Mucosa of descending colon (tissue), 3 donors: ENCODE measurements around the gene PLA2G2F. TPM values are rescaled to one million over a fixed set of nuclear protein-coding genes. Genes with fewer than 3 reads are reported as not detected.

Source experiments
- ATAC-seq: fragments of 200-7000 bp; cut with Tn5 transposase; one replicate; pipeline ENCODE4 v1.9.1; 2020; ENCODE audit warnings: mild to moderate bottlenecking, moderate library complexity
- DNase-seq, 3 donors: peaks; one replicate each; pipeline ENCODE4 v3.0.0-alpha.2; 2020
- H3K36me3 ChIP-seq: fragments of 200-600 bp; one replicate; pipeline ENCODE4 v1.8.0; 2021; ENCODE audit warnings: low read depth, mild to moderate bottlenecking
- H3K4me1 ChIP-seq: fragments of 200-600 bp; one replicate; pipeline ENCODE4 v1.8.0; 2021; ENCODE audit warnings: low read depth, mild to moderate bottlenecking
- H3K4me3 ChIP-seq: fragments of 200-600 bp; one replicate; pipeline ENCODE4 v1.8.0; 2021; ENCODE audit warnings: mild to moderate bottlenecking
- H3K9me3 ChIP-seq: fragments of 200-600 bp; one replicate; pipeline ENCODE4 v1.8.0; 2021; ENCODE audit warnings: mild to moderate bottlenecking
- CTCF ChIP-seq: fragments of 200-600 bp; IDR thresholded peaks from one replicate; pipeline ENCODE4 v1.8.0; 2022; ENCODE audit warnings: antibody characterized with exemption, mild to moderate bottlenecking
- intact Hi-C, 2 donors: fragments of 100-400 bp; cut with DNase I in 1 of 2; cut with micrococcal nuclease in 1 of 2; formaldehyde crosslinking; loops; one replicate each; pipeline versions ENCODE4 v1.11.0 to v1.11.1; 2022; cut with DNase I, micrococcal nuclease
- total RNA-seq, 3 donors: library from RNA; stranded (reverse); fragmentation: NEBNext Ultra II Directional in 2 of 3; extraction: Animal tissue kit (Norgen Biotek cat#: 25700) in 2 of 3; gene quantifications; one replicate each; pipeline versions ENCODE4 v1.2.1 to v1.2.4, GENCODE V29; 2021 to 2023
- donor health status: DM: no; HTN: no; CAD: no; lungs with moderate emphysema.
- donor health status: DM: no; HTN: no; CAD: no.
- donor health status: DM: no; HTN: yes; CAD: no.

PLA2G2F gene
- total RNA-seq, 3 donors from 2014 or later: 0.12 to 0.80 TPM; not detected in 1

- Histone ChIP-seq H3K4me1 (peaks cover 11% of the 10 kb centered on the region), H3K4me3 (no peak overlapping the region), H3K9me3 (no peaks in the 10 kb centered on the region), H3K36me3 (no peaks in the 10 kb centered on the region)
- ATAC-seq (no peak), DNase-seq (peak in 1 of 3 donors; percentile 12)
- intact Hi-C loops: no loop called here
- TF ChIP-seq CTCF: no peak
These were observed 43.3 kb downstream of the PLA2G2F start for GRCh38 chr1:20182415-20182814.

GRCh38 chr1:20183035-20183434, 43.9 kb downstream of the PLA2G2F start:
- H3K4me1 ChIP-seq: peaks cover 18% of the 10 kb centered on the region

GRCh38 chr1:20183616-20184271, 44.6 kb downstream of the PLA2G2F start:
- DNase-seq (peak in 1 of 3 donors; percentile 42), ATAC-seq (no peak)
- no peak overlapping the region for H3K4me3 ChIP-seq
- H3K4me1 ChIP-seq: peaks cover 22% of the 10 kb centered on the region
- H3K36me3 ChIP-seq: no peaks in the 10 kb centered on the region
- intact Hi-C loops: no loop called here
- no peak for TF ChIP-seq CTCF
- H3K9me3 ChIP-seq: no peaks in the 10 kb centered on the region

More at GRCh38 chr1:20183035-20183434, 43.9 kb downstream of the PLA2G2F start:
- no peak for TF ChIP-seq CTCF
- H3K4me3 ChIP-seq: no peak overlapping the region
- ATAC-seq (peak; percentile 67), DNase-seq (peak in 2 of 3 donors; percentile 51 to 57)
- H3K9me3 ChIP-seq: no peaks in the 10 kb centered on the region
- intact Hi-C loops: no loop called here
- no peaks in the 10 kb centered on the region for H3K36me3 ChIP-seq

- no peak for TF ChIP-seq CTCF
- intact Hi-C loops: no loop called here
- ATAC-seq (no peak), DNase-seq (peak in 1 of 3 donors; percentile 7)
- Histone ChIP-seq H3K9me3 (no peaks in the 10 kb centered on the region), H3K4me1 (peaks cover 22% of the 10 kb centered on the region), H3K4me3 (no peak overlapping the region), H3K36me3 (no peaks in the 10 kb centered on the region)
These were observed 45.4 kb downstream of the PLA2G2F start for GRCh38 chr1:20184481-20184900.

- Histone ChIP-seq H3K4me3 (peak overlapping the region; percentile 14), H3K36me3 (no peaks in the 10 kb centered on the region), H3K9me3 (no peaks in the 10 kb centered on the region), H3K4me1 (peaks cover 22% of the 10 kb centered on the region)
- TF ChIP-seq CTCF: no peak
- ATAC-seq: no peak
- intact Hi-C loops: no loop called here
- peak in 1 of 3 donors; percentile 29 for DNase-seq
These were observed 46.1 kb downstream of the PLA2G2F start for GRCh38 chr1:20184997-20185833.
